ENCODE data around the gene KLHDC9.

KLHDC9 gene

GRCh38 chr1:161095230-161095629 is 2.9 kb upstream of the KLHDC9 start:
- Histone ChIP-seq H3K27me3 (replicated peaks; ENCODE audit: control insufficient read depth, insufficient read depth, low read length, poor library complexity, severe bottlenecking) (no peaks in the 10 kb centered on the region), H3K36me3 (ENCODE audit: control insufficient read depth, insufficient read depth, low read length) (peaks cover 3% of the 10 kb centered on the region), H3K4me1 (ENCODE audit: control insufficient read depth, insufficient read depth, low read length, poor library complexity, severe bottlenecking) (no peaks in the 10 kb centered on the region), H3K4me3 (ENCODE audit: insufficient read depth, low read depth, low read length, poor library complexity, severe bottlenecking) (no peak overlapping the region), H3K27ac (ENCODE audit: insufficient read depth, low read length, poor library complexity, severe bottlenecking) (no peak overlapping the region), H3K9me3 (ENCODE audit: control insufficient read depth, low read length) (no peaks in the 10 kb centered on the region)
- no peak for DNase-seq

GRCh38 chr1:161096015-161096414 is 2.1 kb upstream of the KLHDC9 start:
- DNase-seq, result no peak
- H3K27me3 ChIP-seq (replicated peaks; ENCODE audit: control insufficient read depth, insufficient read depth, low read length, poor library complexity, severe bottlenecking), result no peaks in the 10 kb centered on the region
- H3K27ac ChIP-seq (ENCODE audit: insufficient read depth, low read length, poor library complexity, severe bottlenecking), result no peak overlapping the region
- H3K9me3 ChIP-seq (ENCODE audit: control insufficient read depth, low read length), result no peaks in the 10 kb centered on the region
- no peaks in the 10 kb centered on the region for H3K4me1 ChIP-seq (ENCODE audit: control insufficient read depth, insufficient read depth, low read length, poor library complexity, severe bottlenecking)
- H3K36me3 ChIP-seq (ENCODE audit: control insufficient read depth, insufficient read depth, low read length), result peaks cover 3% of the 10 kb centered on the region
- H3K4me3 ChIP-seq (ENCODE audit: insufficient read depth, low read depth, low read length, poor library complexity, severe bottlenecking), result no peak overlapping the region

GRCh38 chr1:161096530-161096929 is 1.6 kb upstream of the KLHDC9 start:
- H3K36me3 ChIP-seq (ENCODE audit: control insufficient read depth, insufficient read depth, low read length), result peaks cover 5% of the 10 kb centered on the region
- no peak for DNase-seq
- no peaks in the 10 kb centered on the region for H3K9me3 ChIP-seq (ENCODE audit: control insufficient read depth, low read length)
- no peaks in the 10 kb centered on the region for H3K4me1 ChIP-seq (ENCODE audit: control insufficient read depth, insufficient read depth, low read length, poor library complexity, severe bottlenecking)
- no peak overlapping the region for H3K27ac ChIP-seq (ENCODE audit: insufficient read depth, low read length, poor library complexity, severe bottlenecking)
- no peak overlapping the region for H3K4me3 ChIP-seq (ENCODE audit: insufficient read depth, low read depth, low read length, poor library complexity, severe bottlenecking)
- H3K27me3 ChIP-seq (replicated peaks; ENCODE audit: control insufficient read depth, insufficient read depth, low read length, poor library complexity, severe bottlenecking), result no peaks in the 10 kb centered on the region

GRCh38 chr1:161099090-161099802 is 1.1 kb downstream of the KLHDC9 start:
- no peaks in the 10 kb centered on the region for H3K4me1 ChIP-seq (ENCODE audit: control insufficient read depth, insufficient read depth, low read length, poor library complexity, severe bottlenecking)
- H3K36me3 ChIP-seq (ENCODE audit: control insufficient read depth, insufficient read depth, low read length), result peaks cover 16% of the 10 kb centered on the region
- H3K27me3 ChIP-seq (replicated peaks; ENCODE audit: control insufficient read depth, insufficient read depth, low read length, poor library complexity, severe bottlenecking), result no peaks in the 10 kb centered on the region
- H3K9me3 ChIP-seq (ENCODE audit: control insufficient read depth, low read length), result no peaks in the 10 kb centered on the region
- H3K27ac ChIP-seq (ENCODE audit: insufficient read depth, low read length, poor library complexity, severe bottlenecking), result no peak overlapping the region
- H3K4me3 ChIP-seq (ENCODE audit: insufficient read depth, low read depth, low read length, poor library complexity, severe bottlenecking), result no peak overlapping the region
- DNase-seq, result no peak

GRCh38 chr1:161100556-161100955 is 2.4 kb downstream of the KLHDC9 start:
- Histone ChIP-seq H3K27me3 (replicated peaks; ENCODE audit: control insufficient read depth, insufficient read depth, low read length, poor library complexity, severe bottlenecking) (no peaks in the 10 kb centered on the region), H3K27ac (ENCODE audit: insufficient read depth, low read length, poor library complexity, severe bottlenecking) (no peak overlapping the region), H3K36me3 (ENCODE audit: control insufficient read depth, insufficient read depth, low read length) (peaks cover 16% of the 10 kb centered on the region), H3K4me1 (ENCODE audit: control insufficient read depth, insufficient read depth, low read length, poor library complexity, severe bottlenecking) (no peaks in the 10 kb centered on the region), H3K4me3 (ENCODE audit: insufficient read depth, low read depth, low read length, poor library complexity, severe bottlenecking) (no peak overlapping the region), H3K9me3 (ENCODE audit: control insufficient read depth, low read length) (no peaks in the 10 kb centered on the region)
- DNase-seq, result no peak

- DNase-seq, result no peak
- H3K4me1 ChIP-seq (ENCODE audit: control insufficient read depth, insufficient read depth, low read length, poor library complexity, severe bottlenecking), result no peaks in the 10 kb centered on the region
- no peak overlapping the region for H3K4me3 ChIP-seq (ENCODE audit: insufficient read depth, low read depth, low read length, poor library complexity, severe bottlenecking)
- no peaks in the 10 kb centered on the region for H3K27me3 ChIP-seq (replicated peaks; ENCODE audit: control insufficient read depth, insufficient read depth, low read length, poor library complexity, severe bottlenecking)
- H3K9me3 ChIP-seq (ENCODE audit: control insufficient read depth, low read length), result no peaks in the 10 kb centered on the region
- H3K27ac ChIP-seq (ENCODE audit: insufficient read depth, low read length, poor library complexity, severe bottlenecking), result no peak overlapping the region
- H3K36me3 ChIP-seq (ENCODE audit: control insufficient read depth, insufficient read depth, low read length), result peaks cover 16% of the 10 kb centered on the region
These were observed 8.3 kb downstream of the KLHDC9 start for GRCh38 chr1:161106431-161106830.

- no peak overlapping the region for H3K4me3 ChIP-seq (ENCODE audit: insufficient read depth, low read depth, low read length, poor library complexity, severe bottlenecking)
- no peaks in the 10 kb centered on the region for H3K27me3 ChIP-seq (replicated peaks; ENCODE audit: control insufficient read depth, insufficient read depth, low read length, poor library complexity, severe bottlenecking)
- peaks cover 4% of the 10 kb centered on the region for H3K36me3 ChIP-seq (ENCODE audit: control insufficient read depth, insufficient read depth, low read length)
- peaks cover 1% of the 10 kb centered on the region for H3K4me1 ChIP-seq (ENCODE audit: control insufficient read depth, insufficient read depth, low read length, poor library complexity, severe bottlenecking)
- H3K9me3 ChIP-seq (ENCODE audit: control insufficient read depth, low read length), result no peaks in the 10 kb centered on the region
- no peak for DNase-seq
- no peak overlapping the region for H3K27ac ChIP-seq (ENCODE audit: insufficient read depth, low read length, poor library complexity, severe bottlenecking)
These were observed 13.0 kb downstream of the KLHDC9 start for GRCh38 chr1:161111117-161111516.

GRCh38 chr1:161111527-161111926 is 13.4 kb downstream of the KLHDC9 start:
- peaks cover 4% of the 10 kb centered on the region for H3K36me3 ChIP-seq (ENCODE audit: control insufficient read depth, insufficient read depth, low read length)
- H3K9me3 ChIP-seq (ENCODE audit: control insufficient read depth, low read length), result no peaks in the 10 kb centered on the region
- peaks cover 5% of the 10 kb centered on the region for H3K4me1 ChIP-seq (ENCODE audit: control insufficient read depth, insufficient read depth, low read length, poor library complexity, severe bottlenecking)
- no peak overlapping the region for H3K4me3 ChIP-seq (ENCODE audit: insufficient read depth, low read depth, low read length, poor library complexity, severe bottlenecking)
- H3K27ac ChIP-seq (ENCODE audit: insufficient read depth, low read length, poor library complexity, severe bottlenecking), result no peak overlapping the region
- no peaks in the 10 kb centered on the region for H3K27me3 ChIP-seq (replicated peaks; ENCODE audit: control insufficient read depth, insufficient read depth, low read length, poor library complexity, severe bottlenecking)
- no peak for DNase-seq

GRCh38 chr1:161113915-161114314 is 15.8 kb downstream of the KLHDC9 start:
- H3K27me3 ChIP-seq (replicated peaks; ENCODE audit: control insufficient read depth, insufficient read depth, low read length, poor library complexity, severe bottlenecking), result no peaks in the 10 kb centered on the region
- no peaks in the 10 kb centered on the region for H3K9me3 ChIP-seq (ENCODE audit: control insufficient read depth, low read length)
- no peak overlapping the region for H3K4me3 ChIP-seq (ENCODE audit: insufficient read depth, low read depth, low read length, poor library complexity, severe bottlenecking)
- DNase-seq, result no peak
- H3K4me1 ChIP-seq (ENCODE audit: control insufficient read depth, insufficient read depth, low read length, poor library complexity, severe bottlenecking), result peaks cover 18% of the 10 kb centered on the region
- peaks cover 4% of the 10 kb centered on the region for H3K36me3 ChIP-seq (ENCODE audit: control insufficient read depth, insufficient read depth, low read length)
- H3K27ac ChIP-seq (ENCODE audit: insufficient read depth, low read length, poor library complexity, severe bottlenecking), result no peak overlapping the region

- Histone ChIP-seq H3K36me3 (ENCODE audit: control insufficient read depth, insufficient read depth, low read length) (peaks cover 1% of the 10 kb centered on the region), H3K27ac (ENCODE audit: insufficient read depth, low read length, poor library complexity, severe bottlenecking) (no peak overlapping the region), H3K4me1 (ENCODE audit: control insufficient read depth, insufficient read depth, low read length, poor library complexity, severe bottlenecking) (peaks cover 25% of the 10 kb centered on the region), H3K9me3 (ENCODE audit: control insufficient read depth, low read length) (no peaks in the 10 kb centered on the region), H3K4me3 (ENCODE audit: insufficient read depth, low read depth, low read length, poor library complexity, severe bottlenecking) (no peak overlapping the region), H3K27me3 (replicated peaks; ENCODE audit: control insufficient read depth, insufficient read depth, low read length, poor library complexity, severe bottlenecking) (no peaks in the 10 kb centered on the region)
- DNase-seq, result no peak
These were observed 16.4 kb downstream of the KLHDC9 start for GRCh38 chr1:161114556-161114955.

All from effector memory CD4-positive, alpha-beta T cell (primary cell).